HG02943 (cell line): ENCODE data around the gene APOL1.
"Not testable (repeated sequence)": the region's sequence is repeated elsewhere in the genome, so short reads cannot be mapped to it uniquely, and the experiment has no call there.

Experiments
- ATAC-seq: cut with Tn5 transposase; IDR thresholded peaks from one replicate; pipeline ENCODE4 v1.9.1; 2021; ENCODE audit warnings: mild to moderate bottlenecking, low read depth, moderate library complexity; ENCODE audit not compliant: unreplicated experiment

APOL1 gene

DNA sequence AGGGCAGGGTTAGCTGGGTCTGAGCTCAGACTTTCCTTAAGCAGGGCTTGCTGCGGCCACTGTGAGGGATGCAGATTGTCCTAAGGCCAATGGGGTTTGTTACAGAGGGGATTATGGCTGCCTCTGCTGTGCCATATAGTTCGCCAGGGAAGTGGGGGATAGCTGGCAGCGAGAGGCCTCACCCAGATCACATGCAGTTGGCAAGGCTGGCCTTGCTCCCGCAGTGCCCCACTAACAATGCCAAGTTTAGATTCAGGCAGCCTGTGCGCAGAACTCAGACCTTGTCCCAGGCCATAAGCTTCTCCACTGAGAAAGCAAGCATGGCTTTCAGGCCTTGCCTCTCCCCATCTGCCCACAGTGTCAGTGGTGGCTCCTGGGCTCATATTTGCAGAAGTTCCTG is 8.9 kb upstream of the APOL1 start:
- ATAC-seq = no peak

DNA sequence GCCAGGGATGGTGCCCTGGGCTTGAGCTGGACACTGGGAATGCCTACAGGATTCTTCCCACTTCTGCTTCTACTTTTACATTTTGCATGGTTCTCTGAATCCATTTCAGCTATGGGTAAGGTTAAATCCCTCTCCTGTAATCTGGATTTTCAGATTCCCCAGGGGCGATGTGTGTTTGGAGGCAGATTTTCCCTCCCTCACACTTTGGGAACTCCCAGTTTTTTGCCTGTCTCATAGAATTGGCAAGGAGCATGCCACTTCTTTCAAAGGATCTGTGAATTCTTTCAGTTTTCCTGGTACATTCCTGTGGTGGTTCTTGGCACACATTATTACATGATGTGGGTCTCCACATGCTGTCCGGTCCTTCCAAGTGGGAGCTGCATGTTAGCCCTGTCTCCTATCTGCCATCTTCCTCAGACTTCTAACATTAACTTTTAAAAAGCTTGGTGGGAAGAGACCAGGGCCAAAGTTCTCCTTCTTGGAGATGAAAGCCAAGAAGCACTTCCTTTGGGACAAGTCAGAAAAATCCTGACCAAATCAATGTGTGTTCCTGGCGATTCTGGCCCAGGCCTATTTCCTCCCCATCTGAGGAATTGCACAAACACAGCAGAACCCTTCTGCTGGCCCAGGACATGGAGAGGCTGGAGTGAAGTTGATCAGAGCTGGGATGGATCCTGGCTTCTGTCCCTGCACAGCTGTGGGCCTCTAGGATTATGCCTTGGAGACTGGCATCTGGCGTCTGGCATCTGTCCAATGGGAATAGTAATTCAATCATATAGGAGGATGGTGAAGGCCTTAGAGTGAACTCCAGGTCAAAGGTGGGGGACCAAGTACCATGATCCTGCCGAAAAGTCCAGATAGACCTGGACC is 8.2 kb upstream of the APOL1 start:
- ATAC-seq = no peak

DNA sequence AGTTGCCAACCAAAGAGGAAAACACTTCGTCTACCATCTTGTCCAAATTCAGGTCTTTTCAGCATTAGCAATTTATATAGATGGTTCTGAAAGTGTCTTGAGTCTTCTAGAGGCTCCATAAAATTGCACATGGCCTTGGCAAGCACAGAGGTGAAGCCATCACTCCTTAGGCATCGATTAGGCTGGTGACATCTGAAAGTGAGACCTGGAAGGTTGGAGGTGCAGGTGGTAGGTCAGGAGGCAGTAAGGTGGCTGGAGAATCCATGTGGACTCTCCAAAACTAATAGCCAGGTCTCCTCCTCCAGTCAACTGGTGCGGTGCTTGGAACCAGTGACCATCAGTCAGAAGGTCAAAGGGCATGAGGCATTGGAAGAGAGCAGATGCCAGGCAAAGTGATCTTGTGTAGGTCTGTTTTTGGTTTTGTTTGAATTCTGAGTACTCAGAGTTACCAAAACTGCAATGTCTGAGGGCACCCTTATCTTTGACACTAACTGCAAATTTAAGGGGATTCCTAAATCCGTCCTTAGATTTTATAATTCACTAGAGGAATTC is 7.1 kb upstream of the APOL1 start:
- ATAC-seq = no peak

DNA sequence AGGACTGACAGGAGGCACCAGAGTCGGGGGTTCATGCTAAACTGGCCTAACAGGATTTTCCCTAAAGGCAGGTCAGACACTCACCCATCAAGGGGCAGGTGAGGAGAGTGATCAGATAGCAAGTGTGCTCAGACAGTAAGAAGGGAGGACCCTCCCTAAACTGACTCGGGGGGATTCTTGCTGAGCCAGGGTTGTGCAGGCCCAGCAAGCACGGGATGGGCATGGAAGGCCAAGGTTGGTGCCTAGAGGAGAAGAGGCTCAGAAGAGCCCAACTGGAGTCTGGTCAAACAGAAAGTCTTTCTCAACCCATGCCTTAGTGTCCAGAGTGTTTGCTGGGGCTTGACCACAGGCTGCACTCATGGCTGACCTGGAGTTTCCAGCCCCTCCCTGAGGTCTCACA is 6.2 kb upstream of the APOL1 start:
- no peak for ATAC-seq

DNA sequence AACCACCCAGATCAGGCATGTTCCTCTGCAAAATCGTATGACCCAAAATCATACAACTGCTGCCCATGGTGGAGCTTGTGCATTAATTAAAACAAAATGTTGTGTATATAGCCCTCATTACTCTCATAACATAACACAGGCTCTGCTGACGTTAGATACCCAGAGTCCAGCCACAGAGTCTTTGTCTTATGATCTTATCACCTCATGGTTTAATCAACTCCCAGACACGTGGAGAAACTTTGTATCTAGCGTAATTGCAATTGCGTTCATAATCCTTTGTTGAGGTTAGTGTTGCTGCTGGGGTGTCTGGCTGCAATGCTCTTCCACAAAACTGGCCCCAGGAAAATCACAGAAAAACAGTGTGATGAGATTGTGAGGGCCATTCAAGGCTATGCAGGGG is 5.0 kb upstream of the APOL1 start:
- ATAC-seq = no peak

DNA sequence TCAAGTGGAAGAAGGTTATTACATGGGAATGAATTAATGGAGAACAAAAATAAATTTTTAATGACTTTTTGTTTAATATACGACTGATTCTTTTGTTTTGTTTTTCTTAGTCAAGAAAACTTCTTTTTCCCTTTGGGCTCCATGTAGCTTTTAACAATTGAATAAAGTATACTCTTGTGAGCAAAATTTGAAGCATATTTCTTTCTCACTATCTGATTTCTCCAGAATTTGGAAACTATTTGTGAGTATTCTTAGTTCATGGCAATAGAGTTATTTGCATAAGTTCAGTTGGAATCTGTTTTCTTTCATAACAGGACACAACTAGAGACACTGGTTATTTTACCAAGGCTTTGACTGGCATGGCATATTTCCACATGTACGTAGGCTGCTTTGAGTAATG is 3.8 kb upstream of the APOL1 start:
- ATAC-seq = no peak

GRCh38 chr22:36250292-36250960 is 2.5 kb upstream of the APOL1 start:
- ATAC-seq = not testable (repeated sequence)

- ATAC-seq = not testable (repeated sequence)
Observed at GRCh38 chr22:36251979-36252608, 839 bp upstream of the APOL1 start.

GRCh38 chr22:36253523-36254490 is 874 bp downstream of the APOL1 start:
- no peak for ATAC-seq

GRCh38 chr22:36255572-36255971 is 2.6 kb downstream of the APOL1 start:
- not testable (repeated sequence) for ATAC-seq

DNA sequence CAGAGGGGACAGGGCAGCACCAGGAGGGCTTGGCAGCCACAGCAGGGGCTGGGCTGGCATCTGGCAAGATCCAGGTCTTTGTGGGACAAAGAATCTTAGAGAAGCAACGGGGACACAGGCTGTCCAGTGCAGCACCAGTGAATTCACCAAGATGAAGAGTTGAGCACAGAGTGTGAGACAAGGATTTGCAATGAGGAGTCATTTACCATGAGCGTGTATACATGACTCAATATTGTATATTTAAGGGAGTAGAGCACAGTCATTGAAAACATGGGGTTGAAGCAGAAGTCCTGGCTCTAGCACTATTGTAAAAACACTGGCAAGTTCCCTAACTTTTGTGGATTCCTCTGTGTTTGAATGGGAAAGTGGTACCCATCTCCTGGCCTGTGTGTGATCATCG is 3.5 kb downstream of the APOL1 start:
- ATAC-seq = no peak

DNA sequence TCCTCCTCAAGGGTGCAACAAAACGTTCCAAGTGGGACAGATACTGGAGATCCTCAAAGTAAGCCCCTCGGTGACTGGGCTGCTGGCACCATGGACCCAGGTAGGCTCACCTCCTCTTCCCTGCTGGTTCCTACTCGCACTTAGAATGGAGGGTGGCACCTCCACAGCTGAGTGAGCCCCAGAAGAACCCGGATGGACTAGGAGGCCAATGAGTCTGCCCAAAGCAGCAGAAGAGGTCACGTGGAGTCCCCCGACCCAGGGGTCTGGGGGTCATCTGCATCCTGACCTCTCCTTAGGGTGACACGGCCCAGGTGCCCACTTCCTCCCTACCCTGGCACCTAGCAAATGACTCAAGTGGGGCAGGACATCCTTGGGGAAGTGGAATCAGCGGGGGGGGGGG is 4.4 kb downstream of the APOL1 start:
- no peak for ATAC-seq

GRCh38 chr22:36257948-36258670 is 5.2 kb downstream of the APOL1 start:
- no peak for ATAC-seq

GRCh38 chr22:36258701-36259614 is 6.0 kb downstream of the APOL1 start:
- ATAC-seq = no peak

GRCh38 chr22:36259615-36260300 is 6.8 kb downstream of the APOL1 start:
- no peak for ATAC-seq

DNA sequence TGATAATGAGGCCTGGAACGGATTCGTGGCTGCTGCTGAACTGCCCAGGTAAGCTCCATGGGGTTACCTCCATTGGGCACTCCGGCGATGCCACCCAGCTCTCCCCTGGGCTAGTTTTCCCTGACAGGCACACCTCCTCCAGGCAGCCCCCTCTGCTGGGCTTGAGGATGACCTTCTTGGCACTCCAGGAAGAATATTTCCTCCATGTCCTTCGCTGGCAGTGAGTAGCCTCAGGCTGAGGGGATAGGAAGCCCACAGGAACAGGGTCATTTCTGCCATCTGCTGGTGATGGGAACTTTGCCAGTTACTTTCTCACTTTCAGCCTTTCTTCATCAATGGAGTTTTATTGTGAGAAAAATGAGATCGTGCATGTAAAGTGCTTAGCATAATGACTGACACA is 8.7 kb downstream of the APOL1 start:
- not testable (repeated sequence) for ATAC-seq

- not testable (repeated sequence) for ATAC-seq
Observed at GRCh38 chr22:36262307-36262706, 9.4 kb downstream of the APOL1 start.

- ATAC-seq = not testable (repeated sequence)
Observed at GRCh38 chr22:36263216-36263673, 10.3 kb downstream of the APOL1 start.
